Natural killer cell treated with Interleukin-12 subunit alpha and Interleukin-12 subunit beta and Interleukin-15 and Interleukin-18, amount 100 ng/mL, for 72 hours (primary cell): ENCODE data around the gene HOXB6. TPM values are rescaled to one million over a fixed set of nuclear protein-coding genes. Genes with fewer than 3 reads are reported as not detected.

Experiments
- ATAC-seq, 2 donors: fragments of 150-1000 bp; cut with Tn5 transposase in 1 of 2; sonication (Bioruptor Pico), chemical (Tn5 transposase) in 1 of 2; 2 replicates each; pipeline ENCODE4 v1.10.0; 2021
- DNase-seq: peaks from one replicate; pipeline ENCODE4 v3.0.0; 2022; ENCODE audit warnings: low spot score
- H3K27ac Mint-ChIP-seq, 2 donors: 1 replicate in 1 of 2; 2 replicates in 1 of 2; pipeline ENCODE4 v1.8.0; 2022; ENCODE audit warnings: mixed read lengths in 2 of 2, mild to moderate bottlenecking in 1 of 2, moderate library complexity in 1 of 2
- H3K27me3 Mint-ChIP-seq, 2 donors: 1 replicate in 1 of 2; 2 replicates in 1 of 2; pipeline ENCODE4 v1.8.0; 2022; ENCODE audit warnings: mixed read lengths in 2 of 2
- H3K36me3 Mint-ChIP-seq: one replicate; pipeline ENCODE4 v1.8.0; 2022; ENCODE audit warnings: mixed read lengths
- H3K4me1 Mint-ChIP-seq, 2 donors: 1 replicate in 1 of 2; 2 replicates in 1 of 2; pipeline ENCODE4 v1.8.0; 2022; ENCODE audit warnings: low read depth in 2 of 2, mixed read lengths in 2 of 2, mild to moderate bottlenecking in 1 of 2
- H3K4me3 Mint-ChIP-seq: one replicate; pipeline ENCODE4 v1.8.0; 2022; ENCODE audit warnings: mixed read lengths
- H3K9me3 Mint-ChIP-seq: 2 replicates; pipeline ENCODE4 v1.8.0; 2022; ENCODE audit warnings: mixed read lengths
- total RNA-seq, 2 donors: library from RNA; stranded (reverse); gene quantifications; one replicate each; pipeline ENCODE4 v1.2.3, GENCODE V29; 2022

HOXB6 gene
- total RNA-seq, 2 donors from 2014 or later = 1.9 to 2.2 TPM

DNA sequence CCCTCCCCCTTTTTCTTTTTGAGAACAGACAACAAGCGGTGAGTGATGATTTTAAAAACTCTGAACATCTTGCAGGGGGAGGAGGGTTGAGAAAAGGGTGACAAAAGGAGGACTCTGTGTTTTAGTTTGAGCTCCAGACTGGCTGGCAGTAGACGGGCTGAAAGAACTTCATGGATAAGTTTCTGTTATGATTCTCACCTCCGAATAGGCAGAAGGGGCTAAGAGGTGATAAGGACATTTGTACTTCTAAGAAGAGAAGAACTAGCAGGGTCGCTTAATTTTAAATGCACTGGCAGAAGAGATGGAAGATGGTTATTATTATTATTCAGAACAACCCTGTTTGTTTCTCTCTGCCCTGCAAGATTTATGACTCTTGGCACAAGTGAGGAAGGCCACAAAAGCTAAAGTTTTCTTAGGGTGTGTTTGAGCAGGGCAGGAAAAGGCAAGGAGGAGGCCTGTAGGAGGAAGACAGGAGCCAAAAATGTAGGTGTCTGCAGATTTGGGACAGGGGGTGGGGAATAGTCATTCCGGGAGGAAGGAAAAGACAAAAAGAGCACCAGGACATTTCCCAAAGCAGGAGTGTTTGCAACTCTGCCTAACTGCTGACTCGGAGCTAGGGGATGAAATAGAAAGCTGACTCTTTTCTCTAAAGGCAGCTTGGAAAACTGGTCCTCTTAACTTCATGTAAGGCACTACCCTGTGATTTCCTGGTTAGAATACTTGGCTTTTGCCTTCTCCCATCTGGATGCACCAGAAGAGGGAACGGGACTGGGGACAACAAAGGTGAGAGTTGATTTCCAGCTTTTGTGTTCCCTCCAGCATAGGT is 48.0 kb downstream of the HOXB6 start:
- Mint-ChIP-seq H3K9me3 (no peaks in the 10 kb centered on the region), H3K4me1 (peaks cover 16 to 30% of the 10 kb centered on the region in 2 donors), H3K27ac (peak overlapping the region; percentile 61 to 93), H3K4me3 (peak overlapping the region; percentile 90), H3K36me3 (no peaks in the 10 kb centered on the region), H3K27me3 (peaks cover 0 to 4% of the 10 kb centered on the region in 2 donors)
- no peak for DNase-seq
- no peak for ATAC-seq

DNA sequence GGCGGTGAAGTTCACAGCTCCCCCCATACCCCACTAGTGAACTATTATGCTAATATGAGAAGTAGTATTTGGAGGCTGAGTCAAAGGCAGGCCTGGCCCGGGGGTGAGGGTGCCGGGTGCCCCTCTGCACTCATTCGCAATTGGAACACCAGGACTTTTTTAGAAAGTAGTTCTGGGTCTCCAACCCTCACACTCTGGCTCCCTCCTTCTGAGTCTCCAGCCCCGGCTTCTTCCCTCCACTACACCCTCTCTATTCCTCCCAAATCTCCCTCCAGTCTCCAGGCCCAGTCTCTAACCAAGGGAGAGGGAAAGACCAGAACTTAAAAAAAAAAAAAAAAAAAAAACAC is 48.6 kb downstream of the HOXB6 start:
- H3K4me1 Mint-ChIP-seq = peaks cover 11 to 24% of the 10 kb centered on the region in 2 donors
- H3K4me3 Mint-ChIP-seq = peak overlapping the region; percentile 90
- H3K9me3 Mint-ChIP-seq = no peaks in the 10 kb centered on the region
- DNase-seq (no peak), ATAC-seq (no peak)
- peak overlapping the region; percentile 61 to 93 for H3K27ac Mint-ChIP-seq
- H3K36me3 Mint-ChIP-seq = no peaks in the 10 kb centered on the region
- peaks cover 0 to 4% of the 10 kb centered on the region in 2 donors for H3K27me3 Mint-ChIP-seq

DNA sequence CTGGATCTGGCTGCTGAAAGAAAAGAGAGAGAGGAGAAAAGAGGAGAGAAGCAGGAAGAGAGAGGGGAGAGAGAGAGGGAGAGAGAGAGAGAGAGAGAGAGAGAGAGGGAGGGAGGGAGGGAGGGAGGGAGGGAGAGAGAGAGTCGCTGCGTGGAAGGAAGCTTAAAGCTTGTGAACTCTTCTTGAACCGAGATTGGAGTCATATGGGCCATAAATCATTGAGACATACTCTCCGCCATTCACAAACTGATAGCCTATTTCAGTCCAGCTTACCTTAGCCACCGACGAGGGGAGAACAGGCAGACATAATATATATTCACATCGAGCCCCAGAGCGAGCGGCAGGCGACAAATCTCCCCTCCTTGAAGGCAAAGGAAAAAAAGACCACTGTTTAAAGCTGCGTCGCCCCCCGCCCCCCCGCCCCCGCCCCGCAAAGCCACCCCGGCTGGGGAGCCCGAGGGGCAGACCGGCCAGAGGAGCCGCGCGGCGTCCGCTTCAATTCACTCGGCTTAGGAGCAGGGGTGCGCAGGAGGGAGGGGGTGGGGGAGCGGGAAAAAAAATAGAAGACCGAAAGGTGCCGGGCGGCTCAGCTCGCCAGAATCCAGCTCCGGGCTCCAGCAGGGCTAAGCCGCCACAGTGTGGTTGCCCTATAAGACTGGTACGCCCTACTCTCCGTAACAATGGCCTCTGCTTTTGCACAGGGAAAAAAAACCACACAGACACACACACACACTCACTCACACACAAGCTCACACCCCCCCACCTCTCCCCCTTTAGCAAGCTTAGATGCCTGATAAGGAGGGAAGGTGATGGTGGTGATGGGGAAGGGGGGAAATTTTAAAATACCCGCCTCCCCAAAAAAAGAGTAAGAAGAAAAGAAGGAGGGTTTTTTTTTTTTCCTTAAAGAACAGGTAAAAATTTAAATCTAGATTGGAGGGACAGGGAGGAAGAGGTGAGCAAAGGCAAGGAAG is 49.2 kb downstream of the HOXB6 start:
- Mint-ChIP-seq H3K27me3 (peaks cover 0 to 4% of the 10 kb centered on the region in 2 donors), H3K27ac (peak overlapping the region; percentile 61 to 93), H3K4me3 (peak overlapping the region; percentile 90), H3K9me3 (no peaks in the 10 kb centered on the region), H3K4me1 (peaks cover 8 to 21% of the 10 kb centered on the region in 2 donors), H3K36me3 (no peaks in the 10 kb centered on the region)
- DNase-seq (no peak), ATAC-seq (peak; percentile 60 to 64)

DNA sequence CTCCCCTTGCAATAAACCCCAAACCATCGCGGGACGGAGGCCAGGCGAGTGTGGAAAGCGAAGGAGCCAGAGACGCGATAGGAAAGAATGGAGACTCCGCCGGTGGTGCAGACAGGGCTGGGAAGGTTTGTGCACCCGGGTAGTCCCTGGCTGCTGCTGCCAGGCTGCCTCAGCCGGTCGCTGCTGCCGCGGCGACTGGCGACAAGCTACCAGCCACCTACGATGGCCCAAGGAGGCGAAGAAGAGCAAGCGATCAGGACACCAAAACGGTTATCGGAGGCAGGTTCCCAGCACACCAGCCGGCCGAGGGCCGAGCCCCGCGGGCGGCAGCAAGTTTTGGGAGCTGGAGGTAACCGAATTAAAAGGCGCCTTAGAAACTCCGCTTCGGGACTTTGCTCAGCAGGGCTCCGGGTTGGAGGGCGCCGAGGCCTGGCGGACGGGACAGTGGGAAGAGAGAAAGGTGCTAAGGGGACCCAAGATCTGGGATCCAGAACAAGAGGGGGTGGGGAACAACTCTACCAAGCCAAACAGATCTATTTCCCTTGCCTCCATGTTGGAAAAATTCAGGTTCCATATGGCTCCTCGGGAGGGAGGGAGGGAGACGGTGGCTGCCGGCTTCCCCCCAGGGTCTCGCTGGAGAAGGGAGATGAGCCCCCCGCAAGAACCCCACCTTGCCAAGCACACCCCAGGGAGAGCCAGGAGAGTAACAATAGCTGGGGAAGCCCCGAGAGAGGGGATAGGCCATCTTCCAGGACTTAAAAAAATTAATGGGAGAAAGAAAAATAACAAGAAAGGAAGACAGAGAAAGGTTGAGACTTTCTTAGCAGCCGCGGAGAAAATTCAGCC is 50.2 kb downstream of the HOXB6 start:
- no peaks in the 10 kb centered on the region for H3K36me3 Mint-ChIP-seq
- peaks cover 0 to 4% of the 10 kb centered on the region in 2 donors for H3K27me3 Mint-ChIP-seq
- ATAC-seq = no peak
- peak overlapping the region; percentile 90 for H3K4me3 Mint-ChIP-seq
- peaks cover 8 to 18% of the 10 kb centered on the region in 2 donors for H3K4me1 Mint-ChIP-seq
- no peak for DNase-seq
- peak overlapping the region; percentile 61 to 93 for H3K27ac Mint-ChIP-seq
- H3K9me3 Mint-ChIP-seq = no peaks in the 10 kb centered on the region

DNA sequence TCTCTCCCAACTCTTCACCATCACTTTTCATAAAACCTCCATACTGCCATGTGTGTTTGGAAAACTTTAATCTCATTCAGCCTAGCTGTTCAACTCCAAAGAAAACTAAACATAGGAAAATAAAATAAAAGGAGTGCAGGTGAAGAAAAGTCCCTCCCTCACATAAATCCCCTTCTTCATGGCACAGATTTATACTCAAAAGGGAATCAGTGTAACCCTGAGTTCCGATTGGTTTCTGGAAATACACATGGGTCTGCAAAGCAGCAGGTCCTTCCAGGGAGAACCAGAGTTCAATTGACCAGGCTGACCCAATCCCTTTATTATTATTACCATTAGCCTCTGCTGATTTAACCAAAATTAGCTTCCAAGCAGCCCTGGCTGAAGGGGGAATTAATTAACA is 51.0 kb downstream of the HOXB6 start:
- no peaks in the 10 kb centered on the region for H3K36me3 Mint-ChIP-seq
- DNase-seq (no peak), ATAC-seq (no peak)
- H3K27me3 Mint-ChIP-seq = peaks cover 0 to 4% of the 10 kb centered on the region in 2 donors
- no peak overlapping the region for H3K4me3 Mint-ChIP-seq
- H3K27ac Mint-ChIP-seq = peak overlapping the region in 1 of 2 donors; percentile 93
- H3K9me3 Mint-ChIP-seq = no peaks in the 10 kb centered on the region
- H3K4me1 Mint-ChIP-seq = peaks cover 8 to 18% of the 10 kb centered on the region in 2 donors

DNA sequence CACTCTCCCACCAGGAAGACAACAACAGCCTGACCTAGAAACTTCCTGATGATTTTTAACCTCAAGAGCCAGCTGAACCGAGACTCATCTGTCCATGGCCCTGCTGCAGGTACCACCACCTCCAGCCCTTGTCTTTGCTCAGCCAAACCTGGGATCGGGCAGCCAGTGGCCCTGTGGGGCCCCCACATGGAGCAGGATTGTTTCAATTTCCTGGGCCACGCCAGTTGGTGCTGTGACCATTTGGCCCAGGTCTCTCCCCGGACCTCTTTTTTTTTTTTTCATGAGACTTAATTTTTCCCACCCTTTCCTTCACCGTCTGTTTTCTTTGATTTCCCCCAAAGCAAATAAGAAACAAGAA is 51.6 kb downstream of the HOXB6 start:
- ATAC-seq = no peak
- H3K4me3 Mint-ChIP-seq = no peak overlapping the region
- H3K9me3 Mint-ChIP-seq = no peaks in the 10 kb centered on the region
- H3K36me3 Mint-ChIP-seq = no peaks in the 10 kb centered on the region
- no peak overlapping the region for H3K27ac Mint-ChIP-seq
- peaks cover 11 to 23% of the 10 kb centered on the region in 2 donors for H3K4me1 Mint-ChIP-seq
- DNase-seq = no peak
- peaks cover 0 to 4% of the 10 kb centered on the region in 2 donors for H3K27me3 Mint-ChIP-seq

DNA sequence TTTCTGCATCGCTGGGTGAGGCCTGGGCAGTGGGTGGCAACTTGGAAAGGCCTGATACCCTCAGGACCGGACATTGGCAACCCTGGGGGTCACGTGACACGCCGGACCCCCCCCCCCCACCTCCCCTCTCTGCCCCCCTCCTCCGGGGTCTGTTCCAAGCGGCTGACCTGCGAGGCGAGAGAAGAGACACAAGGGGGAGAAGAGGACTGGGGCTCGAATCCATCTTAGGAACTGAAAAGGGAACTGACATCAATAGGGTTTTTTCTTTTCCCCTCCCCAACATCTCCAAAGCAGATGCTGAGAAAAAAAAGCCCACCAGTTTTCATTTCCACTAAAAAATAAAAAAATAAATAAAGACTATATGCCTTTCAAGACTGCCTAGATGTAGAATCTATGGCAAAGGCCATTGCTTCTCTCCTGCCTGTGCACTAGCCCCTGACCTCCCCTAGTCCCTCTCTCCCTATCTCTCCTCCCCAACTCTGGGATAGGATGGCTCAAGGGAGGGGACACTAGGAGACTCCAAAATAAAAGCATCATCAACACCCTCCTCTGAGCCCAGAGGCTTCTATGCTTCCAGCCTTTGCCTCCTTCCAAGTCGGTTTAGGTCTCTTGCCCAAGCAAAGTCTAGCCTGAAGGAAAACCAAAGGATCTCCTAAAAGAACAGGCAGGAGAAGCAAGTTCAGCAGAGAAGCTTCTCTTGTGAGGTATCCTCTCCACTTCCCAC is 52.2 kb downstream of the HOXB6 start:
- H3K4me1 Mint-ChIP-seq = peaks cover 16 to 29% of the 10 kb centered on the region in 2 donors
- ATAC-seq = no peak
- H3K4me3 Mint-ChIP-seq = no peak overlapping the region

DNA sequence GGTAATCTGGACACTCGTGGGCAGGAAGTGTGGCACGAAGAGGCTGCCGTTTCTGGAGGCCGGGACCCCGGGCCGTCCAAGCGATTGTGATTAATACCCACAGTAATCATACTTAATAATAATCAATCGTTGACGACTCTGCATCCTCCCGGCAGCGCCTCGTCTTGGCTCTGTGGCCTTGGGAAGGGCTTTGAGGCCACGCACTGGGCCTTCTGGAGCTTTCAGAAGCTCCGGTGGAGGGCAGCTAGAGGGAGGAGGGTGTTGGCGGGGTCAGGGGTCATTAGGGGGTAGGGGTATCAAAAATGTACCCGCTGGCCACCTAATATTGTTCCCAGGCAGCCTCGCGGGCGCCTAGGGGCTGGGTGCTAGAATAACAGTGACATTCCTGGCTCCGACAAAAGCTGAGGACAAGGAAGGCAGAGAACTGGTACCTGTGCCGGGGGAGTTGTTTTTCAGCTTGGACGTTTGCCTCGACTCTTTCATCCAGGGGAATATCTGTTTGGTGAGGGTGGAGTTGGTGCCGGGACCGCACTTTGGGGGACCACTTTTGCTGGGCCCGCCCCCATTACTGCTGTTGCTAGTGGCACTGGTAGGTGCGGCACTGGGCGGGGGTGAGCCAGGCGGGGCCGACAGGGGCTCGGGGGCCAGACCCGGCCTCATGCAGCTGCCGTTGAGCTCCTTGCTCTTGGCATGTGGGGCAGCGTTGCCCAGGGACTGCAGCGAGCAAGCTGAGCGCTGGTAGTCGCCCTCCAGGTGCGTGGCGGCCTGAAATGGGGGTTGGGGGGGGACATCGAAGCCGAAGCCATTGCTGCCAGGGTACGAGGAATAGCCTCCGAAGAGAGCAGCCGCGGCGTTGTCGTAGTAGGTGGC is 53.0 kb downstream of the HOXB6 start:
- Mint-ChIP-seq H3K4me3 (no peak overlapping the region), H3K9me3 (no peaks in the 10 kb centered on the region), H3K4me1 (peaks cover 24 to 33% of the 10 kb centered on the region in 2 donors), H3K27ac (no peak overlapping the region), H3K36me3 (no peaks in the 10 kb centered on the region), H3K27me3 (peaks cover 0 to 4% of the 10 kb centered on the region in 2 donors)
- no peak for ATAC-seq
- DNase-seq = no peak

More for the DNA sequence above, 52.2 kb downstream of the HOXB6 start:
- Mint-ChIP-seq H3K36me3 (no peaks in the 10 kb centered on the region), H3K27ac (no peak overlapping the region), H3K9me3 (no peaks in the 10 kb centered on the region), H3K27me3 (peaks cover 0 to 4% of the 10 kb centered on the region in 2 donors)
- no peak for DNase-seq

DNA sequence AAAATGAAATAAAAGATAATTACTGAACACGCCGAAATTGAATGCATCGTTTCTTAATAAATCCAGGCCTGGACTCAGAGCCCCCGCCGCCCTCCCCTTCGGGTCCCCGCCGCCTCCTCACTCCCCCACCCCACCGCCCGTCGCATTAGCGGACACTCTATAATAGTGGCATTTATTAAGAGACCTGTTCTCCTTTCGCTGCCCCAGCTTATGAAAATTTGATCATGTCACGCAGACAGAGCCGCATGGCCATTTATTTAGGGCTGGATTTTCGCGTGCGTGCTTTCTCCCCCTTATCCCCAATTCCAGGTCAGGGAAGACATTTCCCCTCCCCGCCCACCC is 53.6 kb downstream of the HOXB6 start:
- no peaks in the 10 kb centered on the region for H3K36me3 Mint-ChIP-seq
- H3K9me3 Mint-ChIP-seq = no peaks in the 10 kb centered on the region
- DNase-seq (no peak), ATAC-seq (no peak)
- H3K27ac Mint-ChIP-seq = no peak overlapping the region
- peaks cover 31 to 32% of the 10 kb centered on the region in 2 donors for H3K4me1 Mint-ChIP-seq
- H3K27me3 Mint-ChIP-seq = peaks cover 0 to 4% of the 10 kb centered on the region in 2 donors
- H3K4me3 Mint-ChIP-seq = no peak overlapping the region

DNA sequence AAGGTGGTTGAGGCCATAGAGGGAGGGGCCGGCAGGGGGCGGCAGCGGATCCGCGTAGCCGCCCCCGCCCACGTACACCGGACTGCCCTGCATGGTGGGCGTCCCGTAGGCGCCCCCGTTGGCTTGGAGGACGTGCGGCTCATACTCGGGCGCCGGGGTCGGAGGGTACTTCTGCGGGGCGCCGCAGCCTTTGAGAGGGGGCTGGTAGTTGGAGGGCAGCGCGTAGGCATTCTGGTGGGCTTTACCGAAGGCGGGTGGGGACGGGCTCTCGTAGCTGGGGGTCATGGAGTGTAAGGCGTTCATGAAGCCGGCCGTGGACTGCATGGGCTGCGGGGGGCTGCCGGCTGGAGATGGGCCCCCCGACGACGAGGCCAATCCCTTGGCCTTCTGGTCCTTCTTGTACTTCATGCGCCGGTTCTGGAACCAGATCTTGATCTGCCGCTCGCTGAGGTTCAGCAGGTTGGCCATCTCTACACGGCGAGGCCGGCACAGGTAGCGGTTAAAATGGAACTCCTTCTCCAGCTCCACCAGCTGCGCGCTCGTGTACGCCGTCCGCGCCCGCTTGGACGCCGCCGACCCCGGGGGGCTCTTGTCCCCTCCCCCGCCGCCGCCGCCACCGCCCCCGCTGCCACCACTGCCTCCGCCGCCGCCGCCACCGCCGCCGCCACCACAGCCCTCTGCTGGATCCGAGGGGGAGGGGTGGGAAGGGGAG is 54.1 kb downstream of the HOXB6 start:
- no peaks in the 10 kb centered on the region for H3K9me3 Mint-ChIP-seq
- H3K36me3 Mint-ChIP-seq = no peaks in the 10 kb centered on the region
- no peak for DNase-seq
- no peak for ATAC-seq
- no peak overlapping the region for H3K27ac Mint-ChIP-seq
- H3K4me3 Mint-ChIP-seq = no peak overlapping the region
- H3K27me3 Mint-ChIP-seq = peaks cover 0 to 4% of the 10 kb centered on the region in 2 donors
- H3K4me1 Mint-ChIP-seq = peaks cover 32 to 36% of the 10 kb centered on the region in 2 donors

DNA sequence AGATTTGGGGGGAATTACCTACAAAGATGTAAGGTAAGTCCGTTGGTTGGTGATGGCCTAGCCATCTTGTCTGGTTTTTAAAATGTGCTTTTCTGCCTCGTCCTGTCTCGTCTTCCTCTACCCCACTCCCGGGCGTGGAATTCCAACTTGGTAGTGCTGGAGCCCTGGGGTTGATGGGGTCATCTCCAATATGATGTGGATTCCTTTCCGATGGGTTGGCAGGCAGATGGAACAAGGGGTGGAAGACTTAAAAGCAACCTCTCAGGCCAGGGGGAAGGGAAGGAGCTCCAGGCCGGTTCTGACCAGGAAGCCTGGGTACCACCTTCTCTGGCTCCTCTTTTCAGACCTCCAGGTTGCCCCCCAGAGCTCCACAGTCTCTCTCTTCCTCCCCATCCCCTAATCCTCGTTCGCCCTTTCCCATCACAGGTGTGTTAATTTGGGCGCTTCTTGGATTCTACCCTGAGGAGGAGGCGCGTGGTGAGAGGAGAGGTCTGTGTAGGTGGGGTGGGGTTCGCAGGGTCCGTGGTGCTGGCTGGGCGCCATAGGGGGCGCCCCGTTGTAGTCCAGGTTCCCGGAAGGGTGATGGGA is 54.8 kb downstream of the HOXB6 start:
- no peak overlapping the region for H3K4me3 Mint-ChIP-seq
- H3K27ac Mint-ChIP-seq = no peak overlapping the region
- peaks cover 0 to under 1% of the 10 kb centered on the region in 2 donors for H3K27me3 Mint-ChIP-seq
- peaks cover 32 to 36% of the 10 kb centered on the region in 2 donors for H3K4me1 Mint-ChIP-seq
- no peaks in the 10 kb centered on the region for H3K9me3 Mint-ChIP-seq
- no peak for ATAC-seq
- DNase-seq = no peak
- H3K36me3 Mint-ChIP-seq = no peaks in the 10 kb centered on the region
